Endothelial cell of umbilical vein (primary cell): ENCODE measurements around the gene CCL11. TPM values are rescaled to one million over a fixed set of nuclear protein-coding genes. Genes with fewer than 3 reads are reported as not detected.

ENCODE experiments used
- BruUV-seq: library from RNA; stranded (reverse); fragments of 400-500 nt; replicated peaks from 2 replicates; lab custom pipeline; 2021; lab: Mats Ljungman, UMichigan
- CTCF ChIA-PET: fragments of 300-600, 350-600 bp; sonication (Branson Sonifier 250); formaldehyde crosslinking; loops from one replicate; lab custom pipeline; 2021; ENCODE audit warnings: antibody characterized with exemption, inconsistent platforms; lab: Charles Lee
- POLR2A ChIA-PET: fragments of 300-600, 350-600 bp; sonication (Branson Sonifier 250); formaldehyde crosslinking; loops from one replicate; lab custom pipeline; 2021; ENCODE audit warnings: antibody characterized with exemption, inconsistent platforms; lab: Charles Lee
- DNase-seq: peaks from one replicate; pipeline ENCODE4 v3.0.0-alpha.2; 2011; ENCODE audit warnings: low read depth, low spot score
- FAIRE-seq: peaks from 2 replicates; lab custom pipeline; 2011; peaks lifted over from hg19 to GRCh38; lab: Jason Lieb, UNC
- H2AFZ ChIP-seq: 2 replicates; pipeline ENCODE4 v1.6.0; 2012; ENCODE audit warnings: low read depth, low read length, control low read depth, inconsistent platforms
- H3K27ac ChIP-seq: 2 replicates; pipeline ENCODE4 v1.5.1; 2011; ENCODE audit warnings: low read depth, mild to moderate bottlenecking, control low read depth, low read length, moderate library complexity; ENCODE audit not compliant: insufficient read depth
- H3K27me3 ChIP-seq, 2 experiments: 2 replicates each; pipeline versions ENCODE4 v1.6.0 to v1.6.1; 2011; ENCODE audit warnings: low read length in 2 of 2, mixed read lengths in 1 of 2; ENCODE audit not compliant: control insufficient read depth in 2 of 2, insufficient read depth in 2 of 2
- H3K36me3 ChIP-seq, 2 experiments: 2 replicates in 1 of 2; 3 replicates in 1 of 2; pipeline ENCODE4 v1.5.1; 2011; ENCODE audit warnings: low read length in 2 of 2, mild to moderate bottlenecking in 1 of 2, moderate library complexity in 1 of 2; ENCODE audit not compliant: control insufficient read depth in 2 of 2, insufficient read depth in 2 of 2; ENCODE audit errors: extremely low read depth in 1 of 2
- H3K4me1 ChIP-seq: 3 replicates; pipeline ENCODE4 v1.5.1; 2011; ENCODE audit warnings: mild to moderate bottlenecking, low read length; ENCODE audit not compliant: control insufficient read depth, insufficient read depth; ENCODE audit errors: extremely low read depth
- H3K4me2 ChIP-seq: 2 replicates; pipeline ENCODE4 v1.6.1; 2011; ENCODE audit warnings: low read length, control low read depth, mixed read lengths; ENCODE audit not compliant: insufficient read depth
- H3K4me3 ChIP-seq, 3 experiments: fragments of 200-600 bp in 1 of 3; sonication (generic), shearing (Covaris generic) in 1 of 3; replicated peaks in 1 of 3; 2 replicates each; pipeline ENCODE4 v1.5.1; 2011 to 2016; ENCODE audit warnings: control low read depth in 3 of 3, low read length in 3 of 3, mild to moderate bottlenecking in 2 of 3, inconsistent platforms in 1 of 3, low read depth in 1 of 3, moderate library complexity in 1 of 3; ENCODE audit not compliant: insufficient read depth in 1 of 3
- H3K79me2 ChIP-seq: 2 replicates; pipeline ENCODE4 v1.6.0; 2012; ENCODE audit warnings: low read length, inconsistent platforms; ENCODE audit not compliant: control insufficient read depth, insufficient read depth
- H3K9ac ChIP-seq: replicated peaks from 2 replicates; pipeline ENCODE3; 2011; ENCODE audit warnings: low read length, control low read depth; ENCODE audit not compliant: insufficient read depth; ENCODE audit errors: extremely low read depth
- H3K9me1 ChIP-seq: replicated peaks from 3 replicates; pipeline ENCODE4 v1.6.0; 2011; ENCODE audit warnings: mild to moderate bottlenecking, low read length; ENCODE audit not compliant: control insufficient read depth, insufficient read depth; ENCODE audit errors: extremely low read depth
- H3K9me3 ChIP-seq: replicated peaks from 2 replicates; pipeline ENCODE4 v1.5.1; 2012; ENCODE audit warnings: low read length, inconsistent platforms; ENCODE audit not compliant: control insufficient read depth, insufficient read depth
- H4K20me1 ChIP-seq: replicated peaks from 2 replicates; pipeline ENCODE3; 2011; ENCODE audit warnings: mild to moderate bottlenecking, low read length; ENCODE audit not compliant: control insufficient read depth, insufficient read depth; ENCODE audit errors: extremely low read depth
- EZH2 ChIP-seq: IDR thresholded peaks from 2 replicates; pipeline ENCODE4 v1.6.1; 2012; ENCODE audit warnings: borderline replicate concordance, low read depth, mild to moderate bottlenecking, moderate library complexity, low read length, inconsistent platforms; ENCODE audit not compliant: severe bottlenecking
- FOS ChIP-seq: IDR thresholded peaks from 2 replicates; pipeline ENCODE4 v1.6.1; 2011; ENCODE audit warnings: mild to moderate bottlenecking, low read length, moderate library complexity, borderline replicate concordance; ENCODE audit not compliant: insufficient read depth
- GATA2 ChIP-seq: IDR thresholded peaks from 2 replicates; pipeline ENCODE4 v1.7.0; 2011; ENCODE audit warnings: low read depth, mild to moderate bottlenecking, moderate library complexity, mixed read lengths, low read length; ENCODE audit not compliant: insufficient read length, insufficient read depth
- JUN ChIP-seq: IDR thresholded peaks from 2 replicates; pipeline ENCODE4 v1.6.1; 2011; ENCODE audit warnings: borderline replicate concordance, low read depth; ENCODE audit not compliant: insufficient read length, insufficient read depth
- MYC ChIP-seq: IDR thresholded peaks from one replicate; pipeline ENCODE4 v1.6.1; 2011; ENCODE audit warnings: mild to moderate bottlenecking, low read depth, low read length
- POLR2A ChIP-seq: IDR thresholded peaks from 2 replicates; pipeline ENCODE4 v1.6.1; 2012; ENCODE audit warnings: low read depth, mild to moderate bottlenecking, control low read depth, low read length
- POLR2AphosphoS5 ChIP-seq: IDR thresholded peaks from 2 replicates; pipeline ENCODE4 v1.6.1; 2012; ENCODE audit warnings: low read depth, mild to moderate bottlenecking, control low read depth, low read length, moderate library complexity; ENCODE audit not compliant: insufficient read depth
- dilution Hi-C: fragments of 300-500 bp; cut with MboI; formaldehyde crosslinking; loops from one replicate; pipeline ENCODE4 v1.15.0; 2019; ENCODE audit warnings: low sequenced_read_pairs; ENCODE audit not compliant: extremely low pct_ligation_motif_present
- intact Hi-C: fragments of 100-400 bp; cut with micrococcal nuclease; formaldehyde crosslinking; loops from one replicate; pipeline ENCODE4 v1.10.0; 2022
- polyA plus RNA-seq, 4 experiments: library from polyadenylated mRNA; depleted of rRNA in 3 of 4; stranded (reverse) in 3 of 4; unstranded in 1 of 4; fragments of >200 nt; gene quantifications; 2 replicates each; pipeline versions ENCODE4 v1.2.1 to v1.2.3, GENCODE V29; 2011 to 2012; ENCODE audit warnings: missing spikeins in 1 of 4
- total RNA-seq: library from RNA; stranded (reverse); gene quantifications from 2 replicates; pipeline ENCODE4 v1.2.3, GENCODE V29; 2021
- TF ChIP-seq, protein P1 (sequence below), 2 donors: IDR thresholded peaks; 1 replicate in 1 of 2; 2 replicates in 1 of 2; pipeline ENCODE4 v1.5.1; 2011; ENCODE audit warnings: low read length in 2 of 2, mild to moderate bottlenecking in 2 of 2, moderate library complexity in 2 of 2, control low read depth in 1 of 2, inconsistent platforms in 1 of 2, low read depth in 1 of 2; ENCODE audit not compliant: insufficient read depth in 1 of 2; ENCODE audit errors: extremely low read depth in 1 of 2
- TF ChIP-seq, protein P2 (sequence below): IDR thresholded peaks from 2 replicates; pipeline ENCODE4 v1.6.1; 2011; ENCODE audit not compliant: insufficient read depth, insufficient read length

The CCL11 gene
- total and polyA plus RNA-seq, 2 donors (not counting 3 experiments of a cell fraction or from before 2014, with no cell fraction given): not detected

DNA sequence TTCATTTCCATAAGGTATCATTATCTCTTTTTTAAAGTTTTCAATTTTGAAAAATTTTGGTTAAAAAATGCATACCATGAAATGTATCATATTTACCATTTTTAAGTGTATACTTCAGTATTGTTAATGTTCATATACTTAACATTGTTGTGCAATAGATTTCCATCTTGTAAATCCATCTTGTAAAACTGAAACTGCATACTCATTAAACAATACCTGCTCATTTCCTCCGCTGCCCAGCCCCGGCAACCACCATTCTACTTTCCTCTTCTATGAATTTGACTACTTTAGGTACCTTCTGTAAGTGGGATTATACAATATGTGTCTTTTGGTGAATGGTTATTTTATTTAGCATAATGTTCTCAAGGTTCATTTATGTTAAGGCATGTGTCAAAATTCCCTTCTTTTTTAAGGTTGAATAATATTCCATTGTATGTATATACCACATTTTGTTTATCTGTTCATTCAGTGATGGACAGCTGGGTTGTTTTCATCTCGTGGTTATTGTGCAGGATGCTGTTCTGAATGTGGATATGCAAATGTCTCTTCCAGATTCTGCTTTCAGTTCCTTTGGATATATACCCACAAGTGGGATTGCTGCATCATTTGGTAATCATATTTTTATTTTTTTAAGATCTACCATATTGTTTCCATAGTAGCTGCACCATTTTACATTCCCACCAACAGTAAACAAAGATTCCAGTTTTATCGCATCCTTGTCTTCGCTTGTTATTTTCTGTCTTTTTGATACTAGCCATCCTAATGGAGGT is 23.8 kb upstream of the CCL11 start:
- no peak overlapping the region for H2AFZ ChIP-seq
- no peaks in the 10 kb centered on the region for H4K20me1 ChIP-seq
- DNase-seq (no peak), FAIRE-seq (no peak)
- dilution Hi-C loops (no loop called here), intact Hi-C loops (no loop called here)
- no peaks in the 10 kb centered on the region for H3K9me1 ChIP-seq
- BruUV-seq: no TSS peak
- H3K27ac ChIP-seq: no peak overlapping the region
- H3K9me3 ChIP-seq: no peaks in the 10 kb centered on the region
- no peak overlapping the region for H3K9ac ChIP-seq
- H3K79me2 ChIP-seq: no peaks in the 10 kb centered on the region
- H3K4me2 ChIP-seq: no peak overlapping the region
- H3K27me3 ChIP-seq: peaks cover 0 to 4% of the 10 kb centered on the region in 2 experiments
- ChIA-PET POLR2A (no interaction called here), CTCF (interaction anchor here (0.7 to 2.1 kb wide), 2 partner anchors 14 to 100 kb away, joined by 3 to 5 read pairs; no protein-coding TSS in a partner anchor)
- TF ChIP-seq POLR2AphosphoS5 (no peak), MYC (no peak), JUN (no peak), EZH2 (no peak), GATA2 (no peak), POLR2A (no peak), FOS (no peak)
- TF ChIP-seq, protein P1, sequence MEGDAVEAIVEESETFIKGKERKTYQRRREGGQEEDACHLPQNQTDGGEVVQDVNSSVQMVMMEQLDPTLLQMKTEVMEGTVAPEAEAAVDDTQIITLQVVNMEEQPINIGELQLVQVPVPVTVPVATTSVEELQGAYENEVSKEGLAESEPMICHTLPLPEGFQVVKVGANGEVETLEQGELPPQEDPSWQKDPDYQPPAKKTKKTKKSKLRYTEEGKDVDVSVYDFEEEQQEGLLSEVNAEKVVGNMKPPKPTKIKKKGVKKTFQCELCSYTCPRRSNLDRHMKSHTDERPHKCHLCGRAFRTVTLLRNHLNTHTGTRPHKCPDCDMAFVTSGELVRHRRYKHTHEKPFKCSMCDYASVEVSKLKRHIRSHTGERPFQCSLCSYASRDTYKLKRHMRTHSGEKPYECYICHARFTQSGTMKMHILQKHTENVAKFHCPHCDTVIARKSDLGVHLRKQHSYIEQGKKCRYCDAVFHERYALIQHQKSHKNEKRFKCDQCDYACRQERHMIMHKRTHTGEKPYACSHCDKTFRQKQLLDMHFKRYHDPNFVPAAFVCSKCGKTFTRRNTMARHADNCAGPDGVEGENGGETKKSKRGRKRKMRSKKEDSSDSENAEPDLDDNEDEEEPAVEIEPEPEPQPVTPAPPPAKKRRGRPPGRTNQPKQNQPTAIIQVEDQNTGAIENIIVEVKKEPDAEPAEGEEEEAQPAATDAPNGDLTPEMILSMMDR (IDR thresholded peaks at IDR 0.05; ENCODE audit: extremely low read depth in 1 of 2, insufficient read depth in 1 of 2, low read depth in 1 of 2, low read length in 2 of 2): no peak
- TF ChIP-seq, protein P2, sequence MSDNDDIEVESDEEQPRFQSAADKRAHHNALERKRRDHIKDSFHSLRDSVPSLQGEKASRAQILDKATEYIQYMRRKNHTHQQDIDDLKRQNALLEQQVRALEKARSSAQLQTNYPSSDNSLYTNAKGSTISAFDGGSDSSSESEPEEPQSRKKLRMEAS: no peak
- H3K36me3 ChIP-seq: no peaks in the 10 kb centered on the region
- H3K4me1 ChIP-seq: peaks cover 14% of the 10 kb centered on the region
- H3K4me3 ChIP-seq: no peak overlapping the region
